Astrocyte of the spinal cord (primary cell): Measurements from ENCODE around the gene PNMT.

ENCODE experiments used
- DNase-seq: peaks from one replicate; pipeline ENCODE4 v3.0.0; 2011; ENCODE audit warnings: low read depth, low spot score
- H3K4me3 ChIP-seq: 2 replicates; pipeline ENCODE4 v1.5.1; 2011; ENCODE audit warnings: low read depth, mild to moderate bottlenecking, low read length, moderate library complexity
- in situ Hi-C: cut with HindIII; loops from 2 replicates; pipeline ENCODE4 v1.10.0; 2017; ENCODE audit warnings: low sequenced_read_pairs
- TF ChIP-seq, protein P1 (sequence below): IDR thresholded peaks from 2 replicates; pipeline ENCODE4 v1.5.1; 2012; ENCODE audit warnings: low read depth, mild to moderate bottlenecking, low read length, inconsistent platforms

The PNMT gene

GRCh38 chr17:39701784-39702422, 33.6 kb downstream of the PNMT start:
- H3K4me3 ChIP-seq: no peak overlapping the region
- TF ChIP-seq, protein P1, sequence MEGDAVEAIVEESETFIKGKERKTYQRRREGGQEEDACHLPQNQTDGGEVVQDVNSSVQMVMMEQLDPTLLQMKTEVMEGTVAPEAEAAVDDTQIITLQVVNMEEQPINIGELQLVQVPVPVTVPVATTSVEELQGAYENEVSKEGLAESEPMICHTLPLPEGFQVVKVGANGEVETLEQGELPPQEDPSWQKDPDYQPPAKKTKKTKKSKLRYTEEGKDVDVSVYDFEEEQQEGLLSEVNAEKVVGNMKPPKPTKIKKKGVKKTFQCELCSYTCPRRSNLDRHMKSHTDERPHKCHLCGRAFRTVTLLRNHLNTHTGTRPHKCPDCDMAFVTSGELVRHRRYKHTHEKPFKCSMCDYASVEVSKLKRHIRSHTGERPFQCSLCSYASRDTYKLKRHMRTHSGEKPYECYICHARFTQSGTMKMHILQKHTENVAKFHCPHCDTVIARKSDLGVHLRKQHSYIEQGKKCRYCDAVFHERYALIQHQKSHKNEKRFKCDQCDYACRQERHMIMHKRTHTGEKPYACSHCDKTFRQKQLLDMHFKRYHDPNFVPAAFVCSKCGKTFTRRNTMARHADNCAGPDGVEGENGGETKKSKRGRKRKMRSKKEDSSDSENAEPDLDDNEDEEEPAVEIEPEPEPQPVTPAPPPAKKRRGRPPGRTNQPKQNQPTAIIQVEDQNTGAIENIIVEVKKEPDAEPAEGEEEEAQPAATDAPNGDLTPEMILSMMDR: no peak
- in situ Hi-C loops: no loop called here
- DNase-seq: no peak

DNA sequence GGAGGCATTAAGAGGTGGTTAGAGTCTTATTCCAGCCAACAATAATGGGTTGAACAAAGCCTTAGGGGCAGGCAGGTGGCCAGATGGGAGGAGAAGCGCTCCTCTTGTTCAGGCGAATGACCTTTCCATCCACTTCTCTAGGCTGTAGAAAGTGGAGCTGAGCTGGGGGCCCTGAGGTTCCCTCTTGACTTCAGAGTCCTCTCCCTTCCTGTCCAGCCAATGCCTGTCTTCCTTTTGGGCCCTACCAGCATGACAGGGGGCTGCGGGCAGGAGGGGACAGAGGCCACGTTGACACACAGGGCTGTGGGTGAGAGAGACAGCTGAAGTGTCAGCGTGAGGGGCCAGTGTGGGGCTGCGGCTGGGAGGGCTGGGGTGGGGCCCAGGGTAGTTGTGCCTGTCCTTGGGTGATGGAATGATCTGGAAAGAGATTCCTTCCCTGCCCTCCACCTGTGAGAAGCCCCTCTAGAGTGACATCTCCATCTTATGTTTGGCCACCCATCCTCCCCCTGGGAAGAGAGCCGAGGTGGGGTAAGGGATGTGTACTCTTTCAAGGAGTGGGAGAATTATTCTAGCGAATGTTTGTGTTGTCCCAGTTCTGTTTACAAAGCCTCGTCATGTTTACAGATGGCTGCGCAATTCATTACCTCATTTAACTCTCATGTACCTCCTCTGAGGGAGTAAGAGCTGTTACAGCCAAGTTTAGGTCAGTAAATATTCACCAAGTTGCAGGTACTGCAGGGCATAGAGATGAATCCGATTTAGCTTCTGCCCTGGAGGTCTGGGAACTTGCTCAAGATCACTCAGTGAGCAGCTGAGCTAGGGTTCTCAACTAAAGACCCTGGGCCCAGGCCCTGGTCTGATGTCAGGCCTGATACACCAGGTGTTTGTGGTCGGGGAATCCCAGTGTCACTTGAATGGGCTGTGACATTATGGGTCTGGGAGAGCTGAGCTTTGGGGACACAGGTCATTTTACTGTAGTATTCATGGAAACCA, 34.9 kb downstream of the PNMT start:
- TF ChIP-seq, protein P1: no peak
- no peak for DNase-seq
- no peak overlapping the region for H3K4me3 ChIP-seq
- in situ Hi-C loops: no loop called here

DNA sequence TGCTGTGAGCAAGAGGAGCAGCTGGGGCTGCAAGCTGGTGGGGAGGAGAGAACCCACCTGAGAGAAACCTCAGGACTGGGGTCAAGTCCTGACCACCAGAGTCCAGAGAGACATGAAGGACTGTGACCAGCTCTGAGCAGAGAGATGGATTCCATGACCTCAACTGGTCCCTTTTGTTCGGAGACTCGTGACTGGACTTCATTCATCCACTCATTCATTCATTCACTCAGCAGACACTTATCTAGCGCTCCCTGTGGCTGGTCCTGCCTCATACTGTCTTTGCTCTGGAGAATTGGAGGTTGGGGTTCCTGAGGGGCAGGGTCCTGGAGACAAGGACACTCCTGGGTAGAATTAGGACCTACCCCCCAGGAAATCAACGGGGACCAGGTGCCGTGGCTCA, 35.7 kb downstream of the PNMT start:
- H3K4me3 ChIP-seq: no peak overlapping the region
- in situ Hi-C loops: no loop called here
- TF ChIP-seq, protein P1: no peak
- no peak for DNase-seq

- TF ChIP-seq, protein P1: peak; percentile 33
- in situ Hi-C loops: no loop called here
- DNase-seq: peak; percentile 29
- H3K4me3 ChIP-seq: no peak overlapping the region
Observed at GRCh38 chr17:39704821-39705551, 36.7 kb downstream of the PNMT start.

DNA sequence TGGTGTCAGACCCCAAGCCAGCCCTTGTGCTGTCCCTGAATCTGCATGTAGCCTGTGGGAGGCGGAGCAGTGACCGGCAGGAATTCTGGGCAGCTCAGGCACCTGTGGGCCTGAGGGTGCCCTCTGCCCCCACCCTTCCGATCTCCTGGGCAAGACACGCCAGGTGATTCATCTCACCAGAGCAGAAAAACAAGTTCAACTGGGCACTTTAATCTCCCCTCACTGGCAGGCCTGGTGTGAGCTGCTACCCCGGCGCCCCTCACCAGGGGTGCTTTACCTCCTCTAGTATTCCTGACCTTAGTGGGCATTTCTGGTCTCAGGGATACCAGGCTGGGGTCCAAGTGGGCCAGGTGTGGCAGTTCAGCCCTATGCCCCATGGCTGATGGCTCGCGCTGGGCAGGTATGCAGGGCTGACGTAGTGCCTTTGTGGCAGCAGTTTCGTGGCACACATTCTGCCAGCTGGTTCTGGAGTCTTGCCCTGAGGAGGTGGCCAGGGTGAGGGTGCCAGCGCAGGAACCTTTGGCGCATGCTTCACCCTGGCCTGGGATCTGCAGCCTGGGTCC, 37.6 kb downstream of the PNMT start:
- TF ChIP-seq, protein P1: no peak
- no peak overlapping the region for H3K4me3 ChIP-seq
- DNase-seq: no peak
- in situ Hi-C loops: no loop called here

- no peak for DNase-seq
- TF ChIP-seq, protein P1: no peak
- no peak overlapping the region for H3K4me3 ChIP-seq
- in situ Hi-C loops: no loop called here
Observed at GRCh38 chr17:39706383-39706782, 38.1 kb downstream of the PNMT start.
